ENCODE data around the gene SLC25A17.
"Not testable (repeated sequence)": the region's sequence is repeated elsewhere in the genome, so short reads cannot be mapped to it uniquely, and the experiment has no call there.

Gene SLC25A17

GRCh38 chr22:40751250-40751649 is 67.9 kb downstream of the SLC25A17 start:
- no peak for DNase-seq

GRCh38 chr22:40749829-40750228 is 69.3 kb downstream of the SLC25A17 start:
- no peak for DNase-seq

GRCh38 chr22:40748388-40749355 is 70.5 kb downstream of the SLC25A17 start:
- no peak for DNase-seq

GRCh38 chr22:40747361-40747760 is 71.8 kb downstream of the SLC25A17 start:
- DNase-seq, result no peak

- no peak for DNase-seq
These were observed 72.5 kb downstream of the SLC25A17 start for GRCh38 chr22:40746428-40747220.

GRCh38 chr22:40743768-40744167 is 75.4 kb downstream of the SLC25A17 start:
- no peak for DNase-seq

- DNase-seq, result no peak
These were observed 78.0 kb downstream of the SLC25A17 start for GRCh38 chr22:40741116-40741515.

GRCh38 chr22:40739721-40740120 is 79.4 kb downstream of the SLC25A17 start:
- DNase-seq, result no peak

- no peak for DNase-seq
These were observed 85.2 kb downstream of the SLC25A17 start for GRCh38 chr22:40733919-40734318.

GRCh38 chr22:40732999-40733292 is 86.2 kb downstream of the SLC25A17 start:
- DNase-seq, result no peak

- DNase-seq, result no peak
These were observed 89.9 kb downstream of the SLC25A17 start for GRCh38 chr22:40729284-40729683.

- DNase-seq, result peak; percentile 25 to 76 (median 52)
These were observed 90.4 kb downstream of the SLC25A17 start for GRCh38 chr22:40728731-40729189.

GRCh38 chr22:40727964-40728615 is 91.1 kb downstream of the SLC25A17 start:
- DNase-seq, result no peak

- peak in 2 of 5 donors; percentile 13 to 33 for DNase-seq
These were observed 91.8 kb downstream of the SLC25A17 start for GRCh38 chr22:40727070-40727963.

- DNase-seq, result peak in 2 of 5 donors; percentile 10 to 67
These were observed 92.6 kb downstream of the SLC25A17 start for GRCh38 chr22:40726514-40726913.

- no peak for DNase-seq
These were observed 95.7 kb downstream of the SLC25A17 start for GRCh38 chr22:40723396-40723933.

- no peak for DNase-seq
These were observed 97.9 kb downstream of the SLC25A17 start for GRCh38 chr22:40721266-40721665.

- DNase-seq, result no peak
These were observed 98.4 kb downstream of the SLC25A17 start for GRCh38 chr22:40720538-40721256.

- DNase-seq, result not testable (repeated sequence)
These were observed 99.0 kb downstream of the SLC25A17 start for GRCh38 chr22:40720156-40720537.

Data from T-helper 1 cell (primary cell).